HCT116 (cell line): Measurements from ENCODE around the gene GRB10.

ENCODE experiments used
- JUND ChIP-seq: IDR thresholded peaks from 2 replicates; pipeline ENCODE4 v1.6.1; 2012
- POLR2A ChIP-seq: IDR thresholded peaks from 2 replicates; pipeline ENCODE4 v1.7.0; 2011; ENCODE audit warnings: borderline replicate concordance; ENCODE audit not compliant: insufficient read depth, insufficient read length; ENCODE audit errors: extremely low read depth
- SIN3A ChIP-seq: IDR thresholded peaks from 2 replicates; pipeline ENCODE4 v1.6.1; 2012; ENCODE audit warnings: low read depth
- YY1 ChIP-seq: IDR thresholded peaks from 2 replicates; pipeline ENCODE4 v1.6.1; 2011; ENCODE audit warnings: low read length, low read depth, moderate library complexity, mild to moderate bottlenecking; ENCODE audit not compliant: insufficient replicate concordance; ENCODE audit errors: extremely low read depth
- TF ChIP-seq, protein P1 (sequence below), 3 experiments: fragments of 200-600 bp in 1 of 3; sonication (generic) in 1 of 3; IDR thresholded peaks in 2 of 3; conservative IDR thresholded peaks in 1 of 3; 2 replicates each; pipeline ENCODE4 v1.5.1; 2012 to 2017; ENCODE audit warnings: low read depth in 2 of 3, low read length in 2 of 3, antibody characterized with exemption in 1 of 3, borderline replicate concordance in 1 of 3, control low read depth in 1 of 3, mild to moderate bottlenecking in 1 of 3, mixed read lengths in 1 of 3, mixed run types in 1 of 3, moderate library complexity in 1 of 3; ENCODE audit not compliant: insufficient read depth in 1 of 3
- TF ChIP-seq, protein P2 (sequence below): IDR thresholded peaks from 2 replicates; pipeline ENCODE4 v1.6.1; 2012

DNA sequence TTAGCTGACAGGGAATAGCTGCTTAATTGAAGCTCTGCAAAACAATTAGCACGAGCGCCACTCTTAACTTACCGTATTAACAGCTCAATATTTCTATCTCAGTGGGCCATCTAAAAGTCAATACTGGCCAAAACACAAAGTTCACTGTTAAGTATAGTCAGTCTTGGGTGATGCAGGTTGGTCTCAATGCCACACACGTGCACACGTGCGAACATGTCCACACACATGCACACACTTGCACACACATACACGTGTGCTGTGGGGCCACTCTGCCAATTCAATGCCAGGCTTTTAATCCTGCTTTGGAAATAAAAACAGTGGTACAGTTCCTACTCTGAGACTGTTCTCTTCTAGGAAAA is 105.1 kb downstream of the GRB10 start:
- no peak for TF ChIP-seq SIN3A
- TF ChIP-seq, protein P1, sequence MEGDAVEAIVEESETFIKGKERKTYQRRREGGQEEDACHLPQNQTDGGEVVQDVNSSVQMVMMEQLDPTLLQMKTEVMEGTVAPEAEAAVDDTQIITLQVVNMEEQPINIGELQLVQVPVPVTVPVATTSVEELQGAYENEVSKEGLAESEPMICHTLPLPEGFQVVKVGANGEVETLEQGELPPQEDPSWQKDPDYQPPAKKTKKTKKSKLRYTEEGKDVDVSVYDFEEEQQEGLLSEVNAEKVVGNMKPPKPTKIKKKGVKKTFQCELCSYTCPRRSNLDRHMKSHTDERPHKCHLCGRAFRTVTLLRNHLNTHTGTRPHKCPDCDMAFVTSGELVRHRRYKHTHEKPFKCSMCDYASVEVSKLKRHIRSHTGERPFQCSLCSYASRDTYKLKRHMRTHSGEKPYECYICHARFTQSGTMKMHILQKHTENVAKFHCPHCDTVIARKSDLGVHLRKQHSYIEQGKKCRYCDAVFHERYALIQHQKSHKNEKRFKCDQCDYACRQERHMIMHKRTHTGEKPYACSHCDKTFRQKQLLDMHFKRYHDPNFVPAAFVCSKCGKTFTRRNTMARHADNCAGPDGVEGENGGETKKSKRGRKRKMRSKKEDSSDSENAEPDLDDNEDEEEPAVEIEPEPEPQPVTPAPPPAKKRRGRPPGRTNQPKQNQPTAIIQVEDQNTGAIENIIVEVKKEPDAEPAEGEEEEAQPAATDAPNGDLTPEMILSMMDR (IDR thresholded peaks at IDR 0.05 in 2 of 3, conservative IDR thresholded peaks at IDR 0.05 in 1 of 3; ENCODE audit: borderline replicate concordance in 1 of 3, insufficient read depth in 1 of 3, low read depth in 2 of 3, low read length in 2 of 3): no peak
- TF ChIP-seq, protein P2, sequence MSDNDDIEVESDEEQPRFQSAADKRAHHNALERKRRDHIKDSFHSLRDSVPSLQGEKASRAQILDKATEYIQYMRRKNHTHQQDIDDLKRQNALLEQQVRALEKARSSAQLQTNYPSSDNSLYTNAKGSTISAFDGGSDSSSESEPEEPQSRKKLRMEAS: no peak
- no peak for TF ChIP-seq POLR2A
- TF ChIP-seq YY1: no peak
- TF ChIP-seq JUND: no peak
